Activated CD8-positive, alpha-beta memory T cell treated with anti-CD3 and anti-CD28 coated beads for 24 hours (primary cell): ENCODE measurements around the gene TTC22.

Experiments
- DNase-seq: peaks from one replicate; pipeline ENCODE4 v3.0.0-alpha.2; 2020

Gene TTC22

GRCh38 chr1:54800899-54801759 lies at the start of gene TTC22:
TSS of gene TTC22 (minus strand) at chr1:54801323. CDS start at chr1:54801163, 160 bp downstream.
- DNase-seq: peak; percentile 84

- no peak for DNase-seq
These were observed 49.6 kb upstream of the TTC22 start for GRCh38 chr1:54850737-54851136.

- DNase-seq: no peak
These were observed 49.1 kb upstream of the TTC22 start for GRCh38 chr1:54850069-54850730.

GRCh38 chr1:54849219-54850068 lies 48.3 kb upstream of the TTC22 start:
- no peak for DNase-seq

GRCh38 chr1:54848134-54848948 lies 47.2 kb upstream of the TTC22 start:
- DNase-seq: no peak

- peak; percentile 24 for DNase-seq
These were observed 45.7 kb upstream of the TTC22 start for GRCh38 chr1:54846716-54847284.

GRCh38 chr1:54846301-54846700 lies 45.2 kb upstream of the TTC22 start:
- DNase-seq: peak; percentile 15

- peak; percentile 43 for DNase-seq
These were observed 44.6 kb upstream of the TTC22 start for GRCh38 chr1:54845772-54846171.

- DNase-seq: no peak
These were observed 43.4 kb upstream of the TTC22 start for GRCh38 chr1:54844564-54844963.

- no peak for DNase-seq
These were observed 42.3 kb upstream of the TTC22 start for GRCh38 chr1:54843449-54843848.

GRCh38 chr1:54842963-54843362 lies 41.8 kb upstream of the TTC22 start:
- DNase-seq: no peak

GRCh38 chr1:54842206-54842915 lies 41.2 kb upstream of the TTC22 start:
- peak; percentile 24 for DNase-seq

GRCh38 chr1:54839824-54840223 lies 38.7 kb upstream of the TTC22 start:
- DNase-seq: no peak

- DNase-seq: peak; percentile 30
These were observed 37.5 kb upstream of the TTC22 start for GRCh38 chr1:54838565-54839180.

- peak; percentile 17 for DNase-seq
These were observed 36.1 kb upstream of the TTC22 start for GRCh38 chr1:54837002-54837853.

- DNase-seq: no peak
These were observed 35.5 kb upstream of the TTC22 start for GRCh38 chr1:54836594-54836993.

- DNase-seq: peak; percentile 26
These were observed 34.8 kb upstream of the TTC22 start for GRCh38 chr1:54835970-54836369.

- DNase-seq: peak; percentile 32
These were observed 34.2 kb upstream of the TTC22 start for GRCh38 chr1:54835131-54835898.

- no peak for DNase-seq
These were observed 33.0 kb upstream of the TTC22 start for GRCh38 chr1:54834007-54834541.
